ENCODE results near the gene XYLT1. TPM values are rescaled to one million over a fixed set of nuclear protein-coding genes. Genes with fewer than 3 reads are reported as not detected.

Gene XYLT1
- polyA plus RNA-seq, 1 donor from 2014 or later = 3.3 TPM

DNA sequence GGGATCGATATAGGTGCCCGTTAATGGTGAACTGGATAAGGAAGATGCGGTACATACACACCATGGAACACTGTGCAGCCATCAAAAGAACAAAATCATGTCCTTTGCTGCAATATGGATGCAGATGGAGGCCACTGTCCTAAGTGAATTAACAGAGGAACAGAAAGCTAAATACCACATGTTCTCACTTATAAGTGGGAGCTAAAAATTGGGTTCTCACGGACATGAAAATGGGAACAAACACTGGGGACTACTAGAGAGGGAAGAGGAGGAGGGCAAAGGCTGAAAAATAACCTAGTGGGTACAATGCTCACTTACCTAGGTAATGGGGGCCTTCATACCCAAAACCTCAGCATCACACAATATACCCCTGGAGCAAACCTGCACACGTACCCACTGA lies 302.6 kb downstream of the XYLT1 start:
- Histone ChIP-seq H4K20me1 (ENCODE audit: insufficient read depth) (no peaks in the 10 kb centered on the region), H3K36me3 (ENCODE audit: insufficient read depth, low read length) (no peaks in the 10 kb centered on the region), H3K79me2 (replicated peaks; ENCODE audit: insufficient read depth, low read length) (no peaks in the 10 kb centered on the region), H3K9me2 (ENCODE audit: insufficient read depth, low read length) (no peaks in the 10 kb centered on the region), H3K9me3 (ENCODE audit: low read length) (no peaks in the 10 kb centered on the region), H3K4me2 (ENCODE audit: low read length) (no peak overlapping the region), H3K9ac (ENCODE audit: low read length) (no peak overlapping the region), H2AFZ (ENCODE audit: low read depth, low read length) (no peak overlapping the region), H3K27me3 (ENCODE audit: insufficient read depth, low read depth, low read length) (no peaks in the 10 kb centered on the region), H3K4me3 (ENCODE audit: low read length) (no peak overlapping the region), H3K27ac (ENCODE audit: low read length) (no peak overlapping the region), H3F3A (ENCODE audit: insufficient read depth, low read length, poor library complexity, severe bottlenecking) (no peaks in the 10 kb centered on the region)
- TF ChIP-seq TAF1 (IDR thresholded peaks at IDR 0.05; ENCODE audit: low read depth) (no peak), MXI1 (conservative IDR thresholded peaks at IDR 0.05; ENCODE audit: poor library complexity, severe bottlenecking) (no peak), RAD21 (conservative IDR thresholded peaks at IDR 0.05) (no peak), POLR2AphosphoS5 (IDR thresholded peaks at IDR 0.05) (no peak), EP300 (conservative IDR thresholded peaks at IDR 0.05; ENCODE audit: poor library complexity, severe bottlenecking) (no peak), EZH2 (IDR thresholded peaks at IDR 0.05; ENCODE audit: borderline replicate concordance, insufficient read depth, low read length, poor library complexity, severe bottlenecking) (no peak), SMC3 (conservative IDR thresholded peaks at IDR 0.05; ENCODE audit: poor library complexity) (no peak)
- TF ChIP-seq, protein P1, sequence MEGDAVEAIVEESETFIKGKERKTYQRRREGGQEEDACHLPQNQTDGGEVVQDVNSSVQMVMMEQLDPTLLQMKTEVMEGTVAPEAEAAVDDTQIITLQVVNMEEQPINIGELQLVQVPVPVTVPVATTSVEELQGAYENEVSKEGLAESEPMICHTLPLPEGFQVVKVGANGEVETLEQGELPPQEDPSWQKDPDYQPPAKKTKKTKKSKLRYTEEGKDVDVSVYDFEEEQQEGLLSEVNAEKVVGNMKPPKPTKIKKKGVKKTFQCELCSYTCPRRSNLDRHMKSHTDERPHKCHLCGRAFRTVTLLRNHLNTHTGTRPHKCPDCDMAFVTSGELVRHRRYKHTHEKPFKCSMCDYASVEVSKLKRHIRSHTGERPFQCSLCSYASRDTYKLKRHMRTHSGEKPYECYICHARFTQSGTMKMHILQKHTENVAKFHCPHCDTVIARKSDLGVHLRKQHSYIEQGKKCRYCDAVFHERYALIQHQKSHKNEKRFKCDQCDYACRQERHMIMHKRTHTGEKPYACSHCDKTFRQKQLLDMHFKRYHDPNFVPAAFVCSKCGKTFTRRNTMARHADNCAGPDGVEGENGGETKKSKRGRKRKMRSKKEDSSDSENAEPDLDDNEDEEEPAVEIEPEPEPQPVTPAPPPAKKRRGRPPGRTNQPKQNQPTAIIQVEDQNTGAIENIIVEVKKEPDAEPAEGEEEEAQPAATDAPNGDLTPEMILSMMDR (IDR thresholded peaks at IDR 0.05; ENCODE audit: poor library complexity, severe bottlenecking) = no peak
- TF ChIP-seq, protein P2, sequence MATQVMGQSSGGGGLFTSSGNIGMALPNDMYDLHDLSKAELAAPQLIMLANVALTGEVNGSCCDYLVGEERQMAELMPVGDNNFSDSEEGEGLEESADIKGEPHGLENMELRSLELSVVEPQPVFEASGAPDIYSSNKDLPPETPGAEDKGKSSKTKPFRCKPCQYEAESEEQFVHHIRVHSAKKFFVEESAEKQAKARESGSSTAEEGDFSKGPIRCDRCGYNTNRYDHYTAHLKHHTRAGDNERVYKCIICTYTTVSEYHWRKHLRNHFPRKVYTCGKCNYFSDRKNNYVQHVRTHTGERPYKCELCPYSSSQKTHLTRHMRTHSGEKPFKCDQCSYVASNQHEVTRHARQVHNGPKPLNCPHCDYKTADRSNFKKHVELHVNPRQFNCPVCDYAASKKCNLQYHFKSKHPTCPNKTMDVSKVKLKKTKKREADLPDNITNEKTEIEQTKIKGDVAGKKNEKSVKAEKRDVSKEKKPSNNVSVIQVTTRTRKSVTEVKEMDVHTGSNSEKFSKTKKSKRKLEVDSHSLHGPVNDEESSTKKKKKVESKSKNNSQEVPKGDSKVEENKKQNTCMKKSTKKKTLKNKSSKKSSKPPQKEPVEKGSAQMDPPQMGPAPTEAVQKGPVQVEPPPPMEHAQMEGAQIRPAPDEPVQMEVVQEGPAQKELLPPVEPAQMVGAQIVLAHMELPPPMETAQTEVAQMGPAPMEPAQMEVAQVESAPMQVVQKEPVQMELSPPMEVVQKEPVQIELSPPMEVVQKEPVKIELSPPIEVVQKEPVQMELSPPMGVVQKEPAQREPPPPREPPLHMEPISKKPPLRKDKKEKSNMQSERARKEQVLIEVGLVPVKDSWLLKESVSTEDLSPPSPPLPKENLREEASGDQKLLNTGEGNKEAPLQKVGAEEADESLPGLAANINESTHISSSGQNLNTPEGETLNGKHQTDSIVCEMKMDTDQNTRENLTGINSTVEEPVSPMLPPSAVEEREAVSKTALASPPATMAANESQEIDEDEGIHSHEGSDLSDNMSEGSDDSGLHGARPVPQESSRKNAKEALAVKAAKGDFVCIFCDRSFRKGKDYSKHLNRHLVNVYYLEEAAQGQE (IDR thresholded peaks at IDR 0.05; ENCODE audit: borderline replicate concordance) = no peak

DNA sequence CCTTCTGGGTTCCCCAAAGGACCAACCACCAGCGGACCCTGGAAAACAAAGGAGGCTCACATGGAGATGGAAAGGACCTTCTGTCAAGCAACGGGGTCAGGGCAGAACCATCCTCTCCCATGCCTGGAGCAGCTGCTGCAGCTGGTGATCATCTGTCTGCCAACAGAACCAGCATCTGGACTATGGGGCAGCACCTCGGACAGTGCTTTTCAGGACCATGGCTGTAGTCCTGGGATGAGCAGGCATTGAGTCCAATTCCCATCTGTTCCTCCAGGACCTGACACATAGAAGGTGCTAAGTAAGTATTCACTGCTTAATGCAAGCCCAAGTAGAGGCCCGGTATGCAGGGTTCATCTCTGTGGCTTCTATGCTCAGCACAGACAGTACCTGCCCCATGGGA lies 304.7 kb downstream of the XYLT1 start:
- Histone ChIP-seq H3K27me3 (ENCODE audit: insufficient read depth, low read depth, low read length) (no peaks in the 10 kb centered on the region), H3K27ac (ENCODE audit: low read length) (no peak overlapping the region), H3K4me3 (ENCODE audit: low read length) (no peak overlapping the region), H2AFZ (ENCODE audit: low read depth, low read length) (no peak overlapping the region), H3K79me2 (replicated peaks; ENCODE audit: insufficient read depth, low read length) (no peaks in the 10 kb centered on the region), H3K9me2 (ENCODE audit: insufficient read depth, low read length) (no peaks in the 10 kb centered on the region), H4K20me1 (ENCODE audit: insufficient read depth) (no peaks in the 10 kb centered on the region), H3K9me3 (ENCODE audit: low read length) (no peaks in the 10 kb centered on the region), H3K9ac (ENCODE audit: low read length) (no peak overlapping the region), H3K4me2 (ENCODE audit: low read length) (no peak overlapping the region), H3K36me3 (ENCODE audit: insufficient read depth, low read length) (no peaks in the 10 kb centered on the region), H3F3A (ENCODE audit: insufficient read depth, low read length, poor library complexity, severe bottlenecking) (no peaks in the 10 kb centered on the region)
- TF ChIP-seq TAF1 (IDR thresholded peaks at IDR 0.05; ENCODE audit: low read depth) (no peak), EZH2 (IDR thresholded peaks at IDR 0.05; ENCODE audit: borderline replicate concordance, insufficient read depth, low read length, poor library complexity, severe bottlenecking) (no peak), POLR2AphosphoS5 (IDR thresholded peaks at IDR 0.05) (no peak), MXI1 (conservative IDR thresholded peaks at IDR 0.05; ENCODE audit: poor library complexity, severe bottlenecking) (no peak)
- TF ChIP-seq, protein P2 (IDR thresholded peaks at IDR 0.05; ENCODE audit: borderline replicate concordance) = no peak
- TF ChIP-seq, protein P1 (IDR thresholded peaks at IDR 0.05; ENCODE audit: poor library complexity, severe bottlenecking) = no peak
